A673 (cell line): ENCODE data around the gene PASK.

Experiments
- EZH2 ChIP-seq: fragments of 200-600 bp; sonication (generic); IDR thresholded peaks from 2 replicates; pipeline ENCODE4 v1.6.1; 2017; ENCODE audit warnings: borderline replicate concordance, low read depth, mild to moderate bottlenecking, mixed read lengths, antibody characterized with exemption, low read length; ENCODE audit not compliant: poor library complexity, severe bottlenecking
- TF ChIP-seq, protein P1 (sequence below): fragments of 300-800, 200-600 bp; sonication (generic); conservative IDR thresholded peaks from 2 replicates; pipeline ENCODE4 v1.5.1; 2017; ENCODE audit warnings: low read depth, mild to moderate bottlenecking, antibody characterized with exemption, low read length, moderate library complexity, mixed read lengths

DNA sequence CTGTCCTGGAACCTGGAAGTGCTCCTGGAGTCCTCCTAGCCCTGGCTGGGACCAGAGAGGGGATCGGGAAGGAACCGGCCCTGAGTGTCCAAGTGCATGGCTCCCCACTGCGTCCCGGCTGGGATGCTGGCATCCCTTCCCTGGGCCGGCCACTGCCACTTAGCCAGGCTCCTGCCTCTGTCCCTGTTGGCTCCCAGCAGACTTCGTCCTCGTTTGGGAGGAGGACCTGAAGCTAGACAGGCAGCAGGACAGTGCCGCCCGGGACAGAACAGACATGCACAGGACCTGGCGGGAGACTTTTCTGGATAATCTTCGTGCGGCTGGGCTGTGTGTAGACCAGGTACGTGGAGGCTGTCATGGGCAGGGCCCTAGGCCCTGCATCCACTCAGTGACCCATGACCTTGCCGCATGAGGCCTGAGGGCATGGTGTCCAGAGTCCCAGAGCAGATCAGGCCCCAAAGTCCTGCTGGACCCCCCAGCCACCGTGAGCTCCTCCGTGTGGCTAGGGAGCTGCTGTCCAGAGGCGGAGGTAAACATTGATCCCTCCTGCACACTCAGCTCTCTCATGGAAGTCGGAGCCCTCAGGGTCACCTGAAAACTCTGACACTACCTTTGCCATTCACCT, 46.3 kb upstream of the PASK start:
- TF ChIP-seq, protein P1, sequence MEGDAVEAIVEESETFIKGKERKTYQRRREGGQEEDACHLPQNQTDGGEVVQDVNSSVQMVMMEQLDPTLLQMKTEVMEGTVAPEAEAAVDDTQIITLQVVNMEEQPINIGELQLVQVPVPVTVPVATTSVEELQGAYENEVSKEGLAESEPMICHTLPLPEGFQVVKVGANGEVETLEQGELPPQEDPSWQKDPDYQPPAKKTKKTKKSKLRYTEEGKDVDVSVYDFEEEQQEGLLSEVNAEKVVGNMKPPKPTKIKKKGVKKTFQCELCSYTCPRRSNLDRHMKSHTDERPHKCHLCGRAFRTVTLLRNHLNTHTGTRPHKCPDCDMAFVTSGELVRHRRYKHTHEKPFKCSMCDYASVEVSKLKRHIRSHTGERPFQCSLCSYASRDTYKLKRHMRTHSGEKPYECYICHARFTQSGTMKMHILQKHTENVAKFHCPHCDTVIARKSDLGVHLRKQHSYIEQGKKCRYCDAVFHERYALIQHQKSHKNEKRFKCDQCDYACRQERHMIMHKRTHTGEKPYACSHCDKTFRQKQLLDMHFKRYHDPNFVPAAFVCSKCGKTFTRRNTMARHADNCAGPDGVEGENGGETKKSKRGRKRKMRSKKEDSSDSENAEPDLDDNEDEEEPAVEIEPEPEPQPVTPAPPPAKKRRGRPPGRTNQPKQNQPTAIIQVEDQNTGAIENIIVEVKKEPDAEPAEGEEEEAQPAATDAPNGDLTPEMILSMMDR = no peak
- no peak for TF ChIP-seq EZH2
